ENCODE measurements around the gene PRH2. TPM values are rescaled to one million over a fixed set of nuclear protein-coding genes. Genes with fewer than 3 reads are reported as not detected.

PRH2 gene
- total RNA-seq, result not detected

DNA sequence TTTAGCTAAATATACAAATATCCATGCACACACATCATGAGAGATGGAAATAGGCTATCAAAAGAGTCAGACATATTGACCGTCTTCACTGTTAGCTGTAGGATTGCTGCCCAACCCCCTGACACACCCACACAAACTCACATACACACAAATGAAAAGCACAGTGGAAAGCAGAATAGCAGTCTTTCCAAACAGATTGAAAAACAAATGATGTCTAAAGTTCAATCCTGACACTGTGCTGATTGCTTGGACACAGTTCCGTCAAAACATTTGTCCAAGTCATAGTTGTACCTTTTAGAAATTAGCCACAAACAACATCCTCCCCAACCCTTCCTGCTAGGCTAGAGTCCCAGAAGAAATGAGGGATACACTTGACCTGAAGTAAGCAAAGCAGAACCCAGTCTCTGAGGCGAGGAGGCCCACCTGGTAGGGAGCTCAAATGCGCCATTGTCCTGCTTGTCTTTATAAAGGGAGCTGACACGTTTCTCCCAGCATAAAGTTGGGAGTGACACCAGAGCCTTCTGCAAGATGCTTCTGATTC lies at the start of gene PRH2:
PRH2 (plus strand) TSS at position 491 of the 541 bp plus-strand sequence; CDS start at position 529, 38 bp downstream.
- no peaks in the 10 kb centered on the region for H3K36me3 ChIP-seq
- ATAC-seq (ENCODE audit: insufficient number of reproducible peaks, low FRiP score, low read depth) (no peak), DNase-seq (ENCODE audit: low spot score) (no peak)
- no peaks in the 10 kb centered on the region for H3K9me3 ChIP-seq
- H3K4me3 ChIP-seq, result no peak within 1 kb of the TSS
- TF ChIP-seq, protein P1, sequence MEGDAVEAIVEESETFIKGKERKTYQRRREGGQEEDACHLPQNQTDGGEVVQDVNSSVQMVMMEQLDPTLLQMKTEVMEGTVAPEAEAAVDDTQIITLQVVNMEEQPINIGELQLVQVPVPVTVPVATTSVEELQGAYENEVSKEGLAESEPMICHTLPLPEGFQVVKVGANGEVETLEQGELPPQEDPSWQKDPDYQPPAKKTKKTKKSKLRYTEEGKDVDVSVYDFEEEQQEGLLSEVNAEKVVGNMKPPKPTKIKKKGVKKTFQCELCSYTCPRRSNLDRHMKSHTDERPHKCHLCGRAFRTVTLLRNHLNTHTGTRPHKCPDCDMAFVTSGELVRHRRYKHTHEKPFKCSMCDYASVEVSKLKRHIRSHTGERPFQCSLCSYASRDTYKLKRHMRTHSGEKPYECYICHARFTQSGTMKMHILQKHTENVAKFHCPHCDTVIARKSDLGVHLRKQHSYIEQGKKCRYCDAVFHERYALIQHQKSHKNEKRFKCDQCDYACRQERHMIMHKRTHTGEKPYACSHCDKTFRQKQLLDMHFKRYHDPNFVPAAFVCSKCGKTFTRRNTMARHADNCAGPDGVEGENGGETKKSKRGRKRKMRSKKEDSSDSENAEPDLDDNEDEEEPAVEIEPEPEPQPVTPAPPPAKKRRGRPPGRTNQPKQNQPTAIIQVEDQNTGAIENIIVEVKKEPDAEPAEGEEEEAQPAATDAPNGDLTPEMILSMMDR (IDR thresholded peaks at IDR 0.05), result no peak
- H3K27me3 ChIP-seq (replicated peaks; ENCODE audit: insufficient read depth), result no peaks in the 10 kb centered on the region
- no peaks in the 10 kb centered on the region for H3K4me1 ChIP-seq (ENCODE audit: control insufficient read depth in 1 of 2, low read depth in 2 of 2)
- no peak within 1 kb of the TSS for H3K27ac ChIP-seq

DNA sequence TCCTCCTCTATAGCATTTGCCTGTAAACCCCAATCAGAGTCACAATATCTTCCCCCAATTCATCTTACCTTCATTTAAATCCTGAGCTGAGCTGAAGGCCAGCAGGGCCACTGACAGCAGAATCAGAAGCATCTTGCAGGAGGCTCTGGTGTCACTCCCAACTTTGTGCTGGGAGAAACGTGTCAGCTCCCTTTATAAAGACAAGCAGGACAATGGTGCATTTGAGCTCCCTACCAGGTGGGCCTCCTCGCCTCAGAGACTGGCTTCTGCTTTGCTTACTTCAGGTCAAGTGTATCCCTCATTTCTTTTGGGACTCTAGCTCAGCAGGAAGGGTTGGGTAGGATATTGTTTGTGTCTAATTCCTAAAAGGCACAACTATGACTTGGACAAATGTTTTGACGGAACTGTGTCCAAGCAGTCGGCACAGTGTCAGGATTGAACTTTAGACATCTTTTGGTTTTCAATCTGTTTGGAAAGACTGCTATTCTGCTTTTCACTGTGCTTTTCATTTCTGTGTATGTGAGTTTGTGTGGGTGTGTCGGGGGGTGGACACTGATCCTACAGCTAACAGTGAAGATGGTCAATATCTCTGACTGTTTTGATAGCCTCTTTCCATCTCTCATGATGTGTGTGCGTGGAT lies 44.8 kb upstream of the PRH2 start, which contains the start of gene PRH1:
PRH1 (minus strand) TSS at position 170 of the 640 bp plus-strand sequence; CDS start at position 132, 38 bp downstream.
- Histone ChIP-seq H3K27me3 (replicated peaks; ENCODE audit: insufficient read depth) (no peaks in the 10 kb centered on the region), H3K9me3 (no peaks in the 10 kb centered on the region), H3K36me3 (peaks cover 4% of the 10 kb centered on the region), H3K27ac (no peak within 1 kb of the TSS), H3K4me3 (no peak within 1 kb of the TSS), H3K4me1 (ENCODE audit: control insufficient read depth in 1 of 2, low read depth in 2 of 2) (no peaks in the 10 kb centered on the region)
- TF ChIP-seq, protein P1 (IDR thresholded peaks at IDR 0.05), result no peak
- ATAC-seq (ENCODE audit: insufficient number of reproducible peaks, low FRiP score, low read depth), result no peak
- DNase-seq (ENCODE audit: low spot score), result no peak

DNA sequence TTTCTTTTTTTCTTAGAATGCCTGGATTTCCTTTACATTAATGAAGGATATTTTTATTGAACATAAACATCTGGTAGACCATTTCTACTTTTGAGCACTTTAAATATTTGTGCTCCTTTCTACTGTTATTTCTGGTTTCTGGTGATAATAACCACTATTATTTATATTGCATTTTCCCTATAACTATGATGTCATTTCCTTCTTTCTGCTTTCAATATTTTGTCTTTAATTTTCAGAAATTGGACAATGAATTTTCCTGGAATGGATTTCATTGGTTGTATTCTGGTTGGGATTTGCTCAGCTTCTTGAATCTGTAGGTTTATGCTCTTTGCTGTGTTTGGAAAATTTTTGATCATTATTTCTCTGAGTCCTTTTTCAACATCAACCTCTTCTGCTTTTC lies 39.8 kb upstream of the PRH2 start:
- no peak overlapping the region for H3K4me3 ChIP-seq
- DNase-seq (ENCODE audit: low spot score), result no peak
- no peaks in the 10 kb centered on the region for H3K9me3 ChIP-seq
- H3K4me1 ChIP-seq (ENCODE audit: control insufficient read depth in 1 of 2, low read depth in 2 of 2), result no peaks in the 10 kb centered on the region
- H3K27ac ChIP-seq, result no peak overlapping the region
- no peak for ATAC-seq (ENCODE audit: insufficient number of reproducible peaks, low FRiP score, low read depth)
- no peaks in the 10 kb centered on the region for H3K27me3 ChIP-seq (replicated peaks; ENCODE audit: insufficient read depth)
- no peaks in the 10 kb centered on the region for H3K36me3 ChIP-seq
- TF ChIP-seq, protein P1 (IDR thresholded peaks at IDR 0.05), result no peak

DNA sequence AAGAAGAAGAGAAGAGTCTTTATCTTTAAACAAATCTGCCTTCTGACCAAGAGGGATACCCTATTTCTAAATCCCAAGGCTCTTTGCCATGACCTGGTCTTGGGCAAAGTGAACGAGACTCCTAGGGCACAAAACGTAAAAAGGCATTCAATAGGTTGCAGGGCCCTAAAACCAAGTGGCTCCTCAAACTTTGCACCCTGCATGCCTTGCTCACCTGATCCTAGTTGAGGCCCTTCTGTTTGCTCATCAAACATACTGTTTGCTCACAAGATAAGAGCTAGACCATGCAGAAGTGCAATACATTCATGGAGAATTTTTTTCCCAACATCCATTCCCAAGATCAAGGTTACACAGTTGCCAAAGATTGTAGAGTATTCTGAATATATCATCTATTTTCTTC lies 37.1 kb upstream of the PRH2 start:
- no peaks in the 10 kb centered on the region for H3K36me3 ChIP-seq
- no peak for ATAC-seq (ENCODE audit: insufficient number of reproducible peaks, low FRiP score, low read depth)
- H3K9me3 ChIP-seq, result no peaks in the 10 kb centered on the region
- no peak overlapping the region for H3K4me3 ChIP-seq
- TF ChIP-seq, protein P1 (IDR thresholded peaks at IDR 0.05), result no peak
- H3K4me1 ChIP-seq (ENCODE audit: control insufficient read depth in 1 of 2, low read depth in 2 of 2), result no peaks in the 10 kb centered on the region
- no peak for DNase-seq (ENCODE audit: low spot score)
- H3K27ac ChIP-seq, result no peak overlapping the region
- no peaks in the 10 kb centered on the region for H3K27me3 ChIP-seq (replicated peaks; ENCODE audit: insufficient read depth)

DNA sequence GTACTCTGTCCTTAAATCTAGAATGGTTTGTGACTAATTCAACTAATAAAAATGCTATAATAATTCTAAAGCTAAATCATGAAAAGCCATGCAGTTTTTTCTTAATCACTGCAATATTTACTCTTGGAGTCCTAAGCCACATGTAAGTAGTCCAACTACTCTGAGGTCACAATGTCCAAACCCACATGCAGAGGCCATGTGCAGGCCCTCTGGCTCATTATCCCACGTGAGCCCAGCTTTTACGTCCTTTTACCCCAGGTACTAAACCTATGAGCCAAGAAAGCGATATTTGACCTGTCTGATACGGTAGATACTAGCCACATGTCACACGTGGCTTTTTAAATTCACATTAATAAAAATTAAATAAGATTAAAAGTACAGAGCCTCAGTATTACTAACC lies 32.2 kb upstream of the PRH2 start:
- Histone ChIP-seq H3K36me3 (no peaks in the 10 kb centered on the region), H3K4me1 (ENCODE audit: control insufficient read depth in 1 of 2, low read depth in 2 of 2) (no peaks in the 10 kb centered on the region), H3K4me3 (no peak overlapping the region), H3K9me3 (no peaks in the 10 kb centered on the region), H3K27me3 (replicated peaks; ENCODE audit: insufficient read depth) (no peaks in the 10 kb centered on the region), H3K27ac (no peak overlapping the region)
- DNase-seq (ENCODE audit: low spot score) (no peak), ATAC-seq (ENCODE audit: insufficient number of reproducible peaks, low FRiP score, low read depth) (no peak)
- TF ChIP-seq, protein P1 (IDR thresholded peaks at IDR 0.05), result no peak
